ENCODE results near the gene PPIG. TPM values are rescaled to one million over a fixed set of nuclear protein-coding genes. Genes with fewer than 3 reads are reported as not detected.
"Not testable (repeated sequence)": the region's sequence is repeated elsewhere in the genome, so short reads cannot be mapped to it uniquely, and the experiment has no call there.

PPIG gene
- total RNA-seq, 2 donors from 2014 or later = 30.9 to 68.5 TPM

GRCh38 chr2:169561364-169561763 lies 22.8 kb upstream of the PPIG start:
- H3K36me3 ChIP-seq = no peaks in the 10 kb centered on the region
- no peak for DNase-seq (ENCODE audit: low spot score)
- no peak for ATAC-seq (ENCODE audit: insufficient number of reproducible peaks, low FRiP score, low read depth)
- TF ChIP-seq, protein P1, sequence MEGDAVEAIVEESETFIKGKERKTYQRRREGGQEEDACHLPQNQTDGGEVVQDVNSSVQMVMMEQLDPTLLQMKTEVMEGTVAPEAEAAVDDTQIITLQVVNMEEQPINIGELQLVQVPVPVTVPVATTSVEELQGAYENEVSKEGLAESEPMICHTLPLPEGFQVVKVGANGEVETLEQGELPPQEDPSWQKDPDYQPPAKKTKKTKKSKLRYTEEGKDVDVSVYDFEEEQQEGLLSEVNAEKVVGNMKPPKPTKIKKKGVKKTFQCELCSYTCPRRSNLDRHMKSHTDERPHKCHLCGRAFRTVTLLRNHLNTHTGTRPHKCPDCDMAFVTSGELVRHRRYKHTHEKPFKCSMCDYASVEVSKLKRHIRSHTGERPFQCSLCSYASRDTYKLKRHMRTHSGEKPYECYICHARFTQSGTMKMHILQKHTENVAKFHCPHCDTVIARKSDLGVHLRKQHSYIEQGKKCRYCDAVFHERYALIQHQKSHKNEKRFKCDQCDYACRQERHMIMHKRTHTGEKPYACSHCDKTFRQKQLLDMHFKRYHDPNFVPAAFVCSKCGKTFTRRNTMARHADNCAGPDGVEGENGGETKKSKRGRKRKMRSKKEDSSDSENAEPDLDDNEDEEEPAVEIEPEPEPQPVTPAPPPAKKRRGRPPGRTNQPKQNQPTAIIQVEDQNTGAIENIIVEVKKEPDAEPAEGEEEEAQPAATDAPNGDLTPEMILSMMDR (IDR thresholded peaks at IDR 0.05) = no peak
- H3K27me3 ChIP-seq (replicated peaks; ENCODE audit: insufficient read depth) = no peaks in the 10 kb centered on the region
- H3K4me1 ChIP-seq (ENCODE audit: control insufficient read depth in 1 of 2, low read depth in 2 of 2) = no peaks in the 10 kb centered on the region
- no peak overlapping the region for H3K4me3 ChIP-seq
- H3K27ac ChIP-seq = no peak overlapping the region
- no peaks in the 10 kb centered on the region for H3K9me3 ChIP-seq

DNA sequence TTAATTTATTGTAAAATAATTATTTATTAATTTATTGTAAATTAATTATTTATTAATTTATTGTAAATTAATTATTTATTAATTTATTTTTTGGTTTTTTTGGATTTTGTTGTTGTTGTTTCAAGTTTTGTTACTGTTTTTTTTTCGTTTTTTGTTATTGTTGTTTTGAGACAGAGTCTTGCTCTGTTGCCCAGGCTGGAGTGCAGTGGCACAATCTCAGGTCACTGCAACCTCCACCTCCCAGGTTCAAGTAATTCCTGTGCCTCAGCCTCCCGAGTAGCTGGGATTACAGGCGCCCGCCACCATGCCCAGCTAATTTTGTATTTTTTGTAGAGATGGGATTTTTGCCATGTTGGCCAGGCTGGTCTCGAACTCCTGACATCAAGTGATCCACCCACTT lies 22.1 kb upstream of the PPIG start:
- not testable (repeated sequence) for DNase-seq (ENCODE audit: low spot score); H3K4me1 ChIP-seq (ENCODE audit: control insufficient read depth in 1 of 2, low read depth in 2 of 2); ATAC-seq (ENCODE audit: insufficient number of reproducible peaks, low FRiP score, low read depth); H3K36me3 ChIP-seq; H3K9me3 ChIP-seq; H3K27me3 ChIP-seq (replicated peaks; ENCODE audit: insufficient read depth); H3K4me3 ChIP-seq; H3K27ac ChIP-seq

DNA sequence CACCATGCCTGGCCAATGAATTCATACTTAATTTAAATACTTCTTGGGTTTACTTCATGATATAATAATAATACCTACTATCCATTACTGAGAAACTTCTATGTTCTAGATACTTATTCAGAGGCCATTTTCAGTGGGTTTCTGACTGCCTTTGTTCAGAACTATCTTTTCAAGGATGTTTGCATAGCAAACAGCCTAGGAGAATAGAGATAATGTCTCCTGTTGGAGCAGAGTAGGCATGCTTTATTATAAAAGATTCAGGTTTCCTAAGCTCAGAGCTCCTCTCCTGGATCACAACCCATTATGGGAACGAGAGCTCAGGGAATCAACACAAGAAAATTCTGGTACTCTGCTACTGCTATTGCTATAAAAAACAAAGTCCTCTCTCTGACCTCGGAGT lies 21.6 kb upstream of the PPIG start:
- ATAC-seq (ENCODE audit: insufficient number of reproducible peaks, low FRiP score, low read depth) = no peak
- TF ChIP-seq, protein P1 (IDR thresholded peaks at IDR 0.05) = no peak
- H3K9me3 ChIP-seq = no peaks in the 10 kb centered on the region
- no peaks in the 10 kb centered on the region for H3K27me3 ChIP-seq (replicated peaks; ENCODE audit: insufficient read depth)
- no peak for DNase-seq (ENCODE audit: low spot score)
- H3K27ac ChIP-seq = no peak overlapping the region
- H3K36me3 ChIP-seq = no peaks in the 10 kb centered on the region
- no peak overlapping the region for H3K4me3 ChIP-seq
- no peaks in the 10 kb centered on the region for H3K4me1 ChIP-seq (ENCODE audit: control insufficient read depth in 1 of 2, low read depth in 2 of 2)

DNA sequence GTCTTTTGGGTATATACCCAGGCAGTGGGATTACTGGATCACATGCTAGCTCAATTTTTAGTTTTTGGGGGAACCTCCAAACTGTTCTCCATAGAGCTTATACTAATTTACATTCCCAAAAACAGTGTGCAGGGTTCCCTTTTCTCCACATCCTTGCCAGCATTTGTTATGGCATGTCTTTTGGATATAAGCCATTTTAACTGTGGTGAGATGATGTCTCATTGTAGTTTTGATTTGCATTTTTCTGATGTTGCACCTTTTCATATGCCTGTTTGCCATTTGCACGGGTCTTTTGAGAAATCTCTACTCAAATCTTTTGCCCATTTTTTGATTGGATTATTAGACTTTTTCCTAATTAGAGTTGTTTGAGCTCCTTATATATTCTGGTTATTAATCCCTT lies 18.5 kb upstream of the PPIG start:
- TF ChIP-seq, protein P1 (IDR thresholded peaks at IDR 0.05) = no peak
- Histone ChIP-seq H3K9me3 (no peaks in the 10 kb centered on the region), H3K27me3 (replicated peaks; ENCODE audit: insufficient read depth) (no peaks in the 10 kb centered on the region), H3K36me3 (no peaks in the 10 kb centered on the region), H3K4me1 (ENCODE audit: control insufficient read depth in 1 of 2, low read depth in 2 of 2) (no peaks in the 10 kb centered on the region), H3K27ac (no peak overlapping the region), H3K4me3 (no peak overlapping the region)
- DNase-seq (ENCODE audit: low spot score) (no peak), ATAC-seq (ENCODE audit: insufficient number of reproducible peaks, low FRiP score, low read depth) (no peak)

DNA sequence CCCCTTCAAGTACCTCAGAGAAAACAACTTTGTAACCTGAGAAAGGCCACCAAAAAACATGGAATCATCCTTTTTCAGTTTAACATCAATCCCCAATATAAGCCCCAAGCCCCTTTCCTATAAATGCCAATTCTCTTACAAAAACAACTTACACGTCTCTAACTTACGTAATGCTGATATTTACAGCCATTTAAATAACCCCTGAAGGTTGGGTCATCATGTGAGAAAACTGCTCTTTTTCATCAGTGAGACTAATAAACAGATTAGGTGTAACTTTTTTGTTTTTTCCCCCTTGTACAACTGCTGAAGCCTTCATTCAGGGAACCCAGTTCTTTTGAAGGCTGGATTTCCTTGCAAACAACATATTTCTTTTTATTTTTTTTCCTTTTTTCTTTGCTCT lies 14.2 kb upstream of the PPIG start:
- Histone ChIP-seq H3K4me1 (ENCODE audit: control insufficient read depth in 1 of 2, low read depth in 2 of 2) (peaks cover 6 to 8% of the 10 kb centered on the region in 2 donors), H3K4me3 (no peak overlapping the region), H3K36me3 (no peaks in the 10 kb centered on the region), H3K27ac (no peak overlapping the region), H3K27me3 (replicated peaks; ENCODE audit: insufficient read depth) (no peaks in the 10 kb centered on the region), H3K9me3 (no peaks in the 10 kb centered on the region)
- DNase-seq (ENCODE audit: low spot score) = no peak
- TF ChIP-seq, protein P1 (IDR thresholded peaks at IDR 0.05) = no peak
- ATAC-seq (ENCODE audit: insufficient number of reproducible peaks, low FRiP score, low read depth) = no peak

GRCh38 chr2:169570752-169571151 lies 13.4 kb upstream of the PPIG start:
- not testable (repeated sequence) for H3K27ac ChIP-seq; H3K9me3 ChIP-seq; DNase-seq (ENCODE audit: low spot score); H3K36me3 ChIP-seq; H3K4me1 ChIP-seq (ENCODE audit: control insufficient read depth in 1 of 2, low read depth in 2 of 2); H3K4me3 ChIP-seq; ATAC-seq (ENCODE audit: insufficient number of reproducible peaks, low FRiP score, low read depth); H3K27me3 ChIP-seq (replicated peaks; ENCODE audit: insufficient read depth)

All from thoracic aorta (tissue), 2 donors.